RWPE1 (cell line): ENCODE measurements around the gene JMJD4.

Experiments
- CTCF ChIA-PET: fragments of 350-600 bp; sonication (Branson Sonifier 250); formaldehyde crosslinking; extraction: SDS; loops from one replicate; lab custom pipeline; 2021; lab: Yijun Ruan, JAX
- POLR2A ChIA-PET: fragments of 400-600 bp; formaldehyde crosslinking; extraction: SDS; loops from one replicate; lab custom pipeline; 2020; ENCODE audit warnings: antibody characterized with exemption; ENCODE audit not compliant: low non-redundant PET; lab: Yijun Ruan, JAX
- DNase-seq: peaks from one replicate; pipeline ENCODE4 v3.0.0; 2012; ENCODE audit warnings: low spot score
- H3K27ac ChIP-seq: fragments of 450-650 bp; 2 replicates; pipeline ENCODE4 v1.5.1; 2017
- TF ChIP-seq, protein P1 (sequence below): fragments of 450-650 bp; conservative IDR thresholded peaks from 2 replicates; pipeline ENCODE4 v1.5.1; 2017; ENCODE audit warnings: low read depth, mild to moderate bottlenecking

Gene JMJD4

DNA sequence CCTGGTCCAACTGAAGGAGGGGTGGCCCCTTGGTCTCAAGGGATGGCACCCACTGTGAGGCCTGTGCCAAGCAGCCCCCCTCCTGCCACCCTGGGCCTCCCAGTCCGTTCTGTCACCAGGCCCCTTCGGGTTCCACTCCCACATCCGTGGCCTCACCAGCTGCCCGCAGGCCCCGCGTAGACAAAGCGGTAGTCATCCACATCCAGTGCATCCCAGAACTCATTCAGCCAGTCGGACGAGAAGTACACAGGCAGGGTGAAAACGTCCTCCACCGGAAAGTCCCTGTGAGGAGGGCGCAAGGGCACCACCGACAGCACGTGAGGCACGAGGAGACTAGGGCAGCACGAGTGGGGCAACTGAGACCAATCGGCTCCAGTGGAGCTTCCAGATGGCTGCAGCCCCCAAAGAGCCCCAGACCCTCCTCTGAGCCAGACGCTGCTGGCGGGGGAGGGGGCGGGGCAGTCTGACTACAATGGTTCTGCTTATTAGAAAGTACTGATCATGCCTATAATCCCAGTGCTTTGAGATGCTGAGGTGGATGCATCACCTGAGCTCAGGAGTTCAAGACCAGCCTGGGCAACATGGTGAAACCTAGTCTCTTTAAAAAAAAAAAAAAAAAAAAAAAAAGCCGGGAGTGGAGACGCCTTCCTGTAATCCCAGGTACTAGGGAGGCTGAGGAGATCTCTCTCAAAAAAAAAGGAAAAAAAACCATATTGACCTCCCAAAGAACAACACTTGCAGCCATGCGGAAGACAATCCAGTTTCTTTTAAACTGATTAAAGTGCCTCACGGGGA is 1.2 kb downstream of the JMJD4 start:
- H3K27ac ChIP-seq: peak overlapping the region; percentile 73
- POLR2A ChIA-PET: interaction anchor here (0.6 kb wide), 1 partner anchor 341 kb away, joined by 6 read pairs; no protein-coding TSS in a partner anchor
- CTCF ChIA-PET: no interaction called here

DNA sequence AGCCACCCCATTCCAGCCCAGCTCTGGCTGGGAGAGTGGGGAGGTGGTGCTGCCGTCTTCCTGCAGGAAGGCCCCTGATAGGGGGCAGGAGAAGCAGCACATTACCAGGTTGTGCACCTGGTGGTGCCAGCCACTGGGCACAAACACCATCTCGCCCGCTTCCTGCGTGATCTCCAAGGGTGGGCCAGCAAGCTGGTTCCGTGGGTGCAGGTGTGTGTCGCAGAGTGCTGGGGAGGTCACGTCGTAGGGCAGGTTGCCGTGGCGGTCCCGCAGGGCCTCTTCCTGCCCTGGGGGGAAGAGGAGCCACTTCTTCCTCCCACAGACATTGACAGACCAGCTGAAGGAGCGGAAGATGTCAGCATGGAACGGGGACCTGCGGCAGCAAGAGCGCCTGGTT is 1.8 kb downstream of the JMJD4 start:
- DNase-seq: no peak
- ChIA-PET CTCF (no interaction called here), POLR2A (no interaction called here)
- H3K27ac ChIP-seq: peak overlapping the region; percentile 6; the same call in 1 of the 2 replicates
- TF ChIP-seq, protein P1, sequence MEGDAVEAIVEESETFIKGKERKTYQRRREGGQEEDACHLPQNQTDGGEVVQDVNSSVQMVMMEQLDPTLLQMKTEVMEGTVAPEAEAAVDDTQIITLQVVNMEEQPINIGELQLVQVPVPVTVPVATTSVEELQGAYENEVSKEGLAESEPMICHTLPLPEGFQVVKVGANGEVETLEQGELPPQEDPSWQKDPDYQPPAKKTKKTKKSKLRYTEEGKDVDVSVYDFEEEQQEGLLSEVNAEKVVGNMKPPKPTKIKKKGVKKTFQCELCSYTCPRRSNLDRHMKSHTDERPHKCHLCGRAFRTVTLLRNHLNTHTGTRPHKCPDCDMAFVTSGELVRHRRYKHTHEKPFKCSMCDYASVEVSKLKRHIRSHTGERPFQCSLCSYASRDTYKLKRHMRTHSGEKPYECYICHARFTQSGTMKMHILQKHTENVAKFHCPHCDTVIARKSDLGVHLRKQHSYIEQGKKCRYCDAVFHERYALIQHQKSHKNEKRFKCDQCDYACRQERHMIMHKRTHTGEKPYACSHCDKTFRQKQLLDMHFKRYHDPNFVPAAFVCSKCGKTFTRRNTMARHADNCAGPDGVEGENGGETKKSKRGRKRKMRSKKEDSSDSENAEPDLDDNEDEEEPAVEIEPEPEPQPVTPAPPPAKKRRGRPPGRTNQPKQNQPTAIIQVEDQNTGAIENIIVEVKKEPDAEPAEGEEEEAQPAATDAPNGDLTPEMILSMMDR: no peak

More for the DNA sequence above, 1.2 kb downstream of the JMJD4 start:
- TF ChIP-seq, protein P1: no peak
- no peak for DNase-seq

- POLR2A ChIA-PET: interaction anchor here (0.6 kb wide), 1 partner anchor 62 kb away, joined by 4 read pairs; no protein-coding TSS in a partner anchor
- TF ChIP-seq, protein P1: no peak
- H3K27ac ChIP-seq: no peak overlapping the region; the same call in 1 of the 2 replicates
- CTCF ChIA-PET: interaction anchor here (0.6 to 1.0 kb wide), 2 partner anchors 33 to 1183 kb away, joined by 3 read pairs; no protein-coding TSS in a partner anchor
- DNase-seq: no peak
Observed at GRCh38 chr1:227732586-227733308, 2.4 kb downstream of the JMJD4 start.

- peak overlapping the region; percentile 82 for H3K27ac ChIP-seq
- TF ChIP-seq, protein P1: no peak
- DNase-seq: no peak
- POLR2A ChIA-PET: interaction anchor here (0.6 kb wide), 1 partner anchor 63 kb away, joined by 4 read pairs; no protein-coding TSS in a partner anchor
- CTCF ChIA-PET: interaction anchor here (0.6 to 1.0 kb wide), 2 partner anchors 34 to 1182 kb away, joined by 3 read pairs; no protein-coding TSS in a partner anchor
Observed at GRCh38 chr1:227731696-227732585, 3.2 kb downstream of the JMJD4 start.

DNA sequence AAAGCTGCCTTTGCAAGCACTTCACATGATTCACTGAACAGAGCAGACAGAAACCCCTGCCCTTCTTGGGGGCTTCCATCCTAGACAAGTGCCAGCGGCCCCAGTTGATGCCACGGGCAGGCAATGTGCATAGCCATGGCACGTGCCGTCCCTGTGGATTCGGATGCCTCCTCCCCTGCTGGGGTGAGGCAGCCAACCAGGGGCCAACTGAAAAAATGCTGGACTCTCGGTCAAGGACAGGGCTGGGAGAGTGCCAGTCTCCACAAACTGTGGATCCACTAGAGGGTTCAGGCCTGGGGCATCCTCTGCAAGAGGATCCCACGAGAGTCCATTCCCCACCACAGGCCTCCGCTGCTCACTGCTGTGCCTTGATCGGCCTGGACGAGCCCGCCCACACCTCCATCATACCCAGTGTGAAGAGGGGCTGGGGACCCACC is 3.8 kb downstream of the JMJD4 start:
- H3K27ac ChIP-seq: peak overlapping the region; percentile 82
- ChIA-PET POLR2A (no interaction called here), CTCF (interaction anchor here (0.5 to 1.3 kb wide), 6 partner anchors 18 to 832 kb away, joined by 3 to 8 read pairs (median 4); partner anchors contain the start of gene PRSS38)
- TF ChIP-seq, protein P1: no peak
- DNase-seq: no peak
